Measurements from ENCODE around the gene NADK. TPM values are rescaled to one million over a fixed set of nuclear protein-coding genes. Genes with fewer than 3 reads are reported as not detected.
"Not testable (repeated sequence)": the region's sequence is repeated elsewhere in the genome, so short reads cannot be mapped to it uniquely, and the experiment has no call there.

Gene NADK
- total RNA-seq, 1 donor from 2014 or later: 44.6 TPM

- no peak for DNase-seq
These were observed 74.5 kb downstream of the NADK start for GRCh38 chr1:1703796-1704195.

GRCh38 chr1:1702506-1702905, 75.8 kb downstream of the NADK start:
- DNase-seq: not testable (repeated sequence)

Other genes starting within 250 kb of the NADK start
- gene TMEM240, start 237.8 kb downstream of the NADK start, total RNA-seq: 1.7 and 2.6 TPM in 2 replicates
- 87.1 and 128 TPM in 2 replicates for gene SSU72, start 203.6 kb downstream of the NADK start, total RNA-seq
- 0.68 and 1.4 TPM in 2 replicates for gene FNDC10, start 178.3 kb downstream of the NADK start, total RNA-seq
- gene MIB2, start 163.0 kb downstream of the NADK start, total RNA-seq: 49.2 and 71.0 TPM in 2 replicates
- gene MMP23B, start 146.3 kb downstream of the NADK start, total RNA-seq: 0.42 TPM in 1 of 2 replicates, not detected in the other
- 12.3 and 13.2 TPM in 2 replicates for gene CDK11B, start 119.5 kb downstream of the NADK start, total RNA-seq
- gene SLC35E2B, start 85.7 kb downstream of the NADK start, total RNA-seq: 25.2 and 32.8 TPM in 2 replicates
- gene CDK11A, start 54.1 kb downstream of the NADK start, total RNA-seq: 8.5 and 11.7 TPM in 2 replicates
- 87.8 and 181 TPM in 2 replicates for gene GNB1, start 112.6 kb upstream of the NADK start, total RNA-seq
- 0.34 TPM in 1 of 2 replicates, not detected in the other for gene CALML6, start 136.8 kb upstream of the NADK start, total RNA-seq
- 0.37 TPM in 1 of 2 replicates, not detected in the other for gene TMEM52, start 140.8 kb upstream of the NADK start, total RNA-seq
- gene CFAP74, start 225.3 kb upstream of the NADK start, total RNA-seq: not detected in 2 replicates
- gene GABRD, start 240.9 kb upstream of the NADK start, total RNA-seq: 0.33 and 0.51 TPM in 2 replicates

Measured in dermis blood vessel endothelial cell (primary cell).